Dendritic cell treated with granulocyte-macrophage colony-stimulating factor and Interleukin-4, amounts not matched to agents 40 ng/mL and 50 ng/mL, for 4 days (primary cell): ENCODE data around the gene MROH8.
"Not testable (repeated sequence)": the region's sequence is repeated elsewhere in the genome, so short reads cannot be mapped to it uniquely, and the experiment has no call there.

Experiments used
- H3K27ac Mint-ChIP-seq: one replicate; pipeline ENCODE4 v1.8.0; 2022; ENCODE audit warnings: mild to moderate bottlenecking, mixed read lengths
- H3K27me3 Mint-ChIP-seq: one replicate; pipeline ENCODE4 v1.8.0; 2022; ENCODE audit warnings: mild to moderate bottlenecking, mixed read lengths
- H3K36me3 Mint-ChIP-seq: one replicate; pipeline ENCODE4 v1.8.0; 2022; ENCODE audit warnings: low read depth, mixed read lengths
- H3K4me1 Mint-ChIP-seq: one replicate; pipeline ENCODE4 v1.8.0; 2022; ENCODE audit warnings: low read depth, mixed read lengths
- H3K4me3 Mint-ChIP-seq: one replicate; pipeline ENCODE4 v1.8.0; 2022; ENCODE audit warnings: mild to moderate bottlenecking, moderate library complexity, mixed read lengths
- H3K9me3 Mint-ChIP-seq: one replicate; pipeline ENCODE4 v1.8.0; 2022; ENCODE audit warnings: mixed read lengths
- intact Hi-C: fragments of 100-400 bp; cut with micrococcal nuclease; formaldehyde crosslinking; loops from one replicate; pipeline ENCODE4 v1.15.0; 2022

Gene MROH8

GRCh38 chr20:37155987-37156386, 23.4 kb downstream of the MROH8 start:
- H3K27me3 Mint-ChIP-seq = no peaks in the 10 kb centered on the region
- no peaks in the 10 kb centered on the region for H3K9me3 Mint-ChIP-seq
- H3K27ac Mint-ChIP-seq = no peak overlapping the region
- H3K4me1 Mint-ChIP-seq = no peaks in the 10 kb centered on the region
- no peaks in the 10 kb centered on the region for H3K36me3 Mint-ChIP-seq
- intact Hi-C loops = no loop called here
- H3K4me3 Mint-ChIP-seq = no peak overlapping the region

- no peak overlapping the region for H3K27ac Mint-ChIP-seq
- intact Hi-C loops = no loop called here
- H3K4me1 Mint-ChIP-seq = no peaks in the 10 kb centered on the region
These were observed 24.6 kb downstream of the MROH8 start for GRCh38 chr20:37154684-37155298.

GRCh38 chr20:37152284-37152683, 27.1 kb downstream of the MROH8 start:
- Mint-ChIP-seq H3K36me3 (no peaks in the 10 kb centered on the region), H3K4me3 (no peak overlapping the region), H3K27me3 (no peaks in the 10 kb centered on the region), H3K9me3 (no peaks in the 10 kb centered on the region), H3K27ac (no peak overlapping the region), H3K4me1 (no peaks in the 10 kb centered on the region)
- intact Hi-C loops = no loop called here

More at GRCh38 chr20:37154684-37155298, 24.6 kb downstream of the MROH8 start:
- H3K9me3 Mint-ChIP-seq = no peaks in the 10 kb centered on the region
- H3K36me3 Mint-ChIP-seq = no peaks in the 10 kb centered on the region
- no peaks in the 10 kb centered on the region for H3K27me3 Mint-ChIP-seq
- no peak overlapping the region for H3K4me3 Mint-ChIP-seq

GRCh38 chr20:37151529-37151928, 27.8 kb downstream of the MROH8 start:
- intact Hi-C loops = no loop called here
- no peaks in the 10 kb centered on the region for H3K27me3 Mint-ChIP-seq
- H3K9me3 Mint-ChIP-seq = no peaks in the 10 kb centered on the region
- no peaks in the 10 kb centered on the region for H3K36me3 Mint-ChIP-seq
- no peak overlapping the region for H3K4me3 Mint-ChIP-seq
- H3K27ac Mint-ChIP-seq = no peak overlapping the region
- H3K4me1 Mint-ChIP-seq = no peaks in the 10 kb centered on the region

GRCh38 chr20:37150864-37151263, 28.5 kb downstream of the MROH8 start:
- H3K4me3 Mint-ChIP-seq, H3K9me3 Mint-ChIP-seq, H3K27ac Mint-ChIP-seq, H3K4me1 Mint-ChIP-seq, intact Hi-C loops, H3K36me3 Mint-ChIP-seq, H3K27me3 Mint-ChIP-seq: not testable (repeated sequence)

- no peak overlapping the region for H3K27ac Mint-ChIP-seq
- no peaks in the 10 kb centered on the region for H3K4me1 Mint-ChIP-seq
- intact Hi-C loops = no loop called here
- H3K4me3 Mint-ChIP-seq = no peak overlapping the region
- no peaks in the 10 kb centered on the region for H3K27me3 Mint-ChIP-seq
- no peaks in the 10 kb centered on the region for H3K36me3 Mint-ChIP-seq
- H3K9me3 Mint-ChIP-seq = no peaks in the 10 kb centered on the region
These were observed 32.1 kb downstream of the MROH8 start for GRCh38 chr20:37147250-37147649.

GRCh38 chr20:37144856-37145404, 34.4 kb downstream of the MROH8 start:
- H3K27ac Mint-ChIP-seq = no peak overlapping the region
- no peaks in the 10 kb centered on the region for H3K9me3 Mint-ChIP-seq
- no peak overlapping the region for H3K4me3 Mint-ChIP-seq
- H3K4me1 Mint-ChIP-seq = no peaks in the 10 kb centered on the region
- H3K36me3 Mint-ChIP-seq = no peaks in the 10 kb centered on the region
- intact Hi-C loops = no loop called here
- no peaks in the 10 kb centered on the region for H3K27me3 Mint-ChIP-seq

GRCh38 chr20:37142708-37143107, 36.6 kb downstream of the MROH8 start:
- intact Hi-C loops = no loop called here
- no peaks in the 10 kb centered on the region for H3K4me1 Mint-ChIP-seq
- no peaks in the 10 kb centered on the region for H3K27me3 Mint-ChIP-seq
- H3K36me3 Mint-ChIP-seq = no peaks in the 10 kb centered on the region
- no peak overlapping the region for H3K27ac Mint-ChIP-seq
- no peaks in the 10 kb centered on the region for H3K9me3 Mint-ChIP-seq
- H3K4me3 Mint-ChIP-seq = no peak overlapping the region

- Mint-ChIP-seq H3K36me3 (no peaks in the 10 kb centered on the region), H3K4me1 (no peaks in the 10 kb centered on the region), H3K27ac (no peak overlapping the region), H3K27me3 (no peaks in the 10 kb centered on the region), H3K9me3 (no peaks in the 10 kb centered on the region), H3K4me3 (no peak overlapping the region)
- intact Hi-C loops = no loop called here
These were observed 41.8 kb downstream of the MROH8 start for GRCh38 chr20:37137547-37137946.

- Mint-ChIP-seq H3K36me3 (no peaks in the 10 kb centered on the region), H3K4me1 (no peaks in the 10 kb centered on the region), H3K4me3 (no peak overlapping the region), H3K27me3 (no peaks in the 10 kb centered on the region), H3K9me3 (no peaks in the 10 kb centered on the region), H3K27ac (no peak overlapping the region)
- intact Hi-C loops = no loop called here
These were observed 45.4 kb downstream of the MROH8 start for GRCh38 chr20:37133952-37134351.

GRCh38 chr20:37131486-37131885, 47.9 kb downstream of the MROH8 start:
- intact Hi-C loops = no loop called here
- Mint-ChIP-seq H3K9me3 (no peaks in the 10 kb centered on the region), H3K4me3 (no peak overlapping the region), H3K27me3 (no peaks in the 10 kb centered on the region), H3K36me3 (no peaks in the 10 kb centered on the region), H3K4me1 (no peaks in the 10 kb centered on the region), H3K27ac (no peak overlapping the region)

- no peaks in the 10 kb centered on the region for H3K9me3 Mint-ChIP-seq
- intact Hi-C loops = no loop called here
- no peaks in the 10 kb centered on the region for H3K27me3 Mint-ChIP-seq
- H3K27ac Mint-ChIP-seq = no peak overlapping the region
- H3K36me3 Mint-ChIP-seq = no peaks in the 10 kb centered on the region
- H3K4me1 Mint-ChIP-seq = no peaks in the 10 kb centered on the region
- no peak overlapping the region for H3K4me3 Mint-ChIP-seq
These were observed 50.5 kb downstream of the MROH8 start for GRCh38 chr20:37128803-37129202.

GRCh38 chr20:37126290-37126689, 53.1 kb downstream of the MROH8 start:
- H3K36me3 Mint-ChIP-seq, H3K27ac Mint-ChIP-seq: not testable (repeated sequence)

GRCh38 chr20:37123441-37123840, 55.9 kb downstream of the MROH8 start:
- H3K4me3 Mint-ChIP-seq = no peak overlapping the region
- no peaks in the 10 kb centered on the region for H3K9me3 Mint-ChIP-seq
- H3K4me1 Mint-ChIP-seq = peaks cover 6% of the 10 kb centered on the region
- no peaks in the 10 kb centered on the region for H3K36me3 Mint-ChIP-seq
- intact Hi-C loops = no loop called here
- no peak overlapping the region for H3K27ac Mint-ChIP-seq
- no peaks in the 10 kb centered on the region for H3K27me3 Mint-ChIP-seq

More at GRCh38 chr20:37126290-37126689, 53.1 kb downstream of the MROH8 start:
- H3K27me3 Mint-ChIP-seq, H3K4me3 Mint-ChIP-seq, intact Hi-C loops, H3K4me1 Mint-ChIP-seq, H3K9me3 Mint-ChIP-seq: not testable (repeated sequence)

GRCh38 chr20:37120497-37120896, 58.9 kb downstream of the MROH8 start:
- no peak overlapping the region for H3K4me3 Mint-ChIP-seq
- H3K9me3 Mint-ChIP-seq = no peaks in the 10 kb centered on the region
- H3K27ac Mint-ChIP-seq = no peak overlapping the region
- no peaks in the 10 kb centered on the region for H3K27me3 Mint-ChIP-seq
- no peaks in the 10 kb centered on the region for H3K36me3 Mint-ChIP-seq
- peaks cover 6% of the 10 kb centered on the region for H3K4me1 Mint-ChIP-seq
- intact Hi-C loops = no loop called here
